Fibroblast of villous mesenchyme (primary cell): ENCODE measurements around the gene PLXNB3. TPM values are rescaled to one million over a fixed set of nuclear protein-coding genes. Genes with fewer than 3 reads are reported as not detected.

Experiments used
- DNase-seq: peaks from one replicate; pipeline ENCODE4 v3.0.0-alpha.2; 2010; ENCODE audit warnings: low read depth
- H3K4me3 ChIP-seq: 2 replicates; pipeline ENCODE4 v1.5.1; 2011; ENCODE audit warnings: low read depth, mild to moderate bottlenecking, low read length
- CTCF ChIP-seq: IDR thresholded peaks from 2 replicates; pipeline ENCODE4 v1.5.1; 2012; ENCODE audit warnings: low read depth, mild to moderate bottlenecking, low read length; ENCODE audit not compliant: insufficient read depth
- total RNA-seq: library from RNA; depleted of rRNA; stranded (reverse); fragments of >200 nt; gene quantifications from 2 replicates; pipeline ENCODE4 v1.2.3, GENCODE V29; 2012

The PLXNB3 gene
- total RNA-seq, 1 donor = 3.0 TPM

GRCh38 chrX:153791104-153791852, 27.2 kb downstream of the PLXNB3 start:
- no peak overlapping the region for H3K4me3 ChIP-seq
- no peak for TF ChIP-seq CTCF
- DNase-seq = no peak

DNA sequence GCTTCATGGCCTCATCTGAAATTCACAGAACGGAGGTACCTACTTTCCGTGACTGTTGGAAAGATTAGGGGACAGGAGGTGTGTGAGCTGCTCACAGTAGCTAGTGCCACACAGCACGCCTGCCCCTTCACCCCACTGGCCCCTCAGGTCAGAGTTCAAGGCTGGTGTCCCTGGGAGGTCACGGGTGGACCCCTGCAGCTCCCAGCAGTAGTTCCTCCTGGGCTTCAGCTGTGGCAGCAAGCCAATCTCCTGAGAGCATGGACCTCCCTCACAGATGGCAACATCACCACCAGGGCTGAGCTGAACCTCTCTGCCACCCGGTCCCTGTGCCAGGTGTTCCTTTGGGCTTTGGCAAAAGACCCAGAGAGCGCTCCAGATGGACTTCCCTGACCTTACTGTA, 28.3 kb downstream of the PLXNB3 start:
- TF ChIP-seq CTCF = no peak

GRCh38 chrX:153793291-153793690, 29.2 kb downstream of the PLXNB3 start:
- no peak for TF ChIP-seq CTCF
- H3K4me3 ChIP-seq = peak overlapping the region; percentile 82
- DNase-seq = peak; percentile 14

More for the DNA sequence above, 28.3 kb downstream of the PLXNB3 start:
- no peak overlapping the region for H3K4me3 ChIP-seq
- no peak for DNase-seq

- TF ChIP-seq CTCF = no peak
- DNase-seq = peak; percentile 95
- peak within 1 kb of the TSS; percentile 82 for H3K4me3 ChIP-seq
Observed at GRCh38 chrX:153794018-153794896, 30.2 kb downstream of the PLXNB3 start, which contains the start of the genes IDH3G and SSR4. Gene IDH3G (minus strand): TSS chrX:153794375. CDS start chrX:153794326, 49 bp downstream. Gene SSR4 (plus strand): TSS chrX:153794668. CDS start chrX:153794688, 20 bp downstream.

DNA sequence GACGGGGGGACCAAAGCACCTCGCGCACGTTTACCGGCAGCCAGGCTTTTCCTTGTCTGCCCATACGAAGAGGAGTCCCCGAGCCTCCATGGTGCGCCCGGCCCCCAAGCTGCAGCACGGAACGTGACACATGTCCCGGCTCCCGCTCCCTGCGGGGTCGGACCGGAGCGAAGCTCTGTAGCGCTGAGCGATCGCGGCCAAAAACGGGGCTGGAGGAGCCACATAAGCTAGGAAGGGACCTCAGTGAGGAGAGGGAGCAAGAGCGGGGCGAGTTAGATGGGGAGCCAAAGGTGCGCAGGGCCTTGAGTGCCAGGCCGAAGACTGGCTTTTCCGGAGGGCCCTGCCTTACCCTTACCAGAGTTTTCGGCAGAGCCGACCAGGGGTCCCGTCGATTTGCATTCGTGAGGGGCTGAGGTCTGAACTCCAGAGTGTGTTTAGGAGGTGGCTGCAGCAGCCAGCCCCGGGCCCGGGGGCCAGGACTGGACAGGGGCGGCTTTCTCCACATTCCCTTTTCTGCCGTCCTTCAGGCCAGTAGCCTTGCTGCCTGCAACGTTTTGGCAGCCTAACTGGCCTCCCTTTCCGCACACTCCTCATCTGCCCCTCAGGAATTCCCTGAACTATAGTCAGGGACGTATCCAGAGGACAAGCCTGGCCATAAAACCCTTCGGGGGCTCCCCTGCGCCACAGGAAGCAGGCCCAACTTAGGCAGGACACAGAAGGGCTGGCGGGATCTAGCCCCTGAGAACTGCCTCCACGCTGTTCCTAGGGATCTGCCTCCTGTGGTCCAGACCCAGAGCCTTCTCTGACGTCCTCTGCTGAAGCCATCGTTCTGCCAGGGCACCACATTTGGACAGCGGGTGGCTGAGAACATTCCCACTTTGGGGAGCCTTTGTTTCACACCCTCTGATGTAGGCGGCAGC, 31.1 kb downstream of the PLXNB3 start:
- DNase-seq = peak; percentile 20
- TF ChIP-seq CTCF = no peak
- peak overlapping the region; percentile 82 for H3K4me3 ChIP-seq

- TF ChIP-seq CTCF = no peak
- H3K4me3 ChIP-seq = no peak overlapping the region
- DNase-seq = no peak
Observed at GRCh38 chrX:153797415-153798015, 33.5 kb downstream of the PLXNB3 start.
